HG03025 (cell line): Measurements from ENCODE around the gene ZNF74.

Experiments
- ATAC-seq: cut with Tn5 transposase; IDR thresholded peaks from one replicate; pipeline ENCODE4 v1.9.1; 2021; ENCODE audit warnings: mild to moderate bottlenecking, moderate library complexity; ENCODE audit not compliant: unreplicated experiment, low FRiP score

ZNF74 gene

GRCh38 chr22:20430720-20431510 lies 37.0 kb downstream of the ZNF74 start:
- ATAC-seq: no peak

- no peak for ATAC-seq
Measured at GRCh38 chr22:20431511-20432192, 37.7 kb downstream of the ZNF74 start.

- ATAC-seq: no peak
Measured at GRCh38 chr22:20432244-20432686, 38.3 kb downstream of the ZNF74 start.

GRCh38 chr22:20433191-20433590 lies 39.2 kb downstream of the ZNF74 start:
- no peak for ATAC-seq

- ATAC-seq: no peak
Measured at GRCh38 chr22:20433686-20434241, 39.8 kb downstream of the ZNF74 start.

- no peak for ATAC-seq
Measured at GRCh38 chr22:20434264-20434751, 40.4 kb downstream of the ZNF74 start.

GRCh38 chr22:20434773-20435172 lies 40.8 kb downstream of the ZNF74 start:
- ATAC-seq: no peak

- ATAC-seq: no peak
Measured at GRCh38 chr22:20435436-20436306, 41.7 kb downstream of the ZNF74 start.

- no peak for ATAC-seq
Measured at GRCh38 chr22:20436307-20436767, 42.4 kb downstream of the ZNF74 start.

- ATAC-seq: no peak
Measured at GRCh38 chr22:20436768-20437612, 43.0 kb downstream of the ZNF74 start.

GRCh38 chr22:20437613-20438426 lies 43.9 kb downstream of the ZNF74 start, which contains the start of gene SCARF2:
Gene SCARF2 (minus strand): TSS chr22:20437825. CDS start chr22:20437754, 71 bp downstream.
- no peak for ATAC-seq

GRCh38 chr22:20438427-20438677 lies 44.4 kb downstream of the ZNF74 start:
- no peak for ATAC-seq

GRCh38 chr22:20438678-20439492 lies 44.9 kb downstream of the ZNF74 start:
- no peak for ATAC-seq

GRCh38 chr22:20439556-20439927 lies 45.6 kb downstream of the ZNF74 start:
- ATAC-seq: no peak

GRCh38 chr22:20439928-20440575 lies 46.1 kb downstream of the ZNF74 start:
- no peak for ATAC-seq

GRCh38 chr22:20440637-20441591 lies 47.0 kb downstream of the ZNF74 start:
- ATAC-seq: no peak
